Measurements from ENCODE around the gene GPR42. TPM values are rescaled to one million over a fixed set of nuclear protein-coding genes. Genes with fewer than 3 reads are reported as not detected.
"Not testable (repeated sequence)": the region's sequence is repeated elsewhere in the genome, so short reads cannot be mapped to it uniquely, and the experiment has no call there.

The GPR42 gene
- total RNA-seq, 1 experiment from 2014 or later, result not detected

DNA sequence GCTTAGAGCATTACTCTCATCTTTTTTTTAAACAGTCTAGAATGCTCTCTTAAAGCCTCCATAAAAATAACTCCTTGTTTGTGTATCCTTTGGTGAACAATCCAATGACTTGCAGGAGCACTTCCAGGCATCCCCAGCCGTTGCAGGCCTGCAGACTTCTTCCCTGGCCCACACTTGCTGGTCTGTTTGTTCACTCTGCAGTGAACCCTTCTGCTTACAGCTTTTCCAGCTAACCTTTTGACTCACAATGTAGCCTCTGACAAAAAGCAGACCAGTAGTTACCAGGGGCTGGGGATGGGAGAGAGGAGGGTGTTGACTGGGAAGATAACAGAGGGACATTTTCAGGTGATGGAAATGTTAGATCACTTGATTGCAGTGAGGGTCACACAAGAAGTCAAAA is 9.1 kb downstream of the GPR42 start:
- no peak for DNase-seq (ENCODE audit: low read depth)
- in situ Hi-C loops (cut with HindIII; ENCODE audit: low pct_unique_long_range_greater_than_20kb, low sequenced_read_pairs), result no loop called here

DNA sequence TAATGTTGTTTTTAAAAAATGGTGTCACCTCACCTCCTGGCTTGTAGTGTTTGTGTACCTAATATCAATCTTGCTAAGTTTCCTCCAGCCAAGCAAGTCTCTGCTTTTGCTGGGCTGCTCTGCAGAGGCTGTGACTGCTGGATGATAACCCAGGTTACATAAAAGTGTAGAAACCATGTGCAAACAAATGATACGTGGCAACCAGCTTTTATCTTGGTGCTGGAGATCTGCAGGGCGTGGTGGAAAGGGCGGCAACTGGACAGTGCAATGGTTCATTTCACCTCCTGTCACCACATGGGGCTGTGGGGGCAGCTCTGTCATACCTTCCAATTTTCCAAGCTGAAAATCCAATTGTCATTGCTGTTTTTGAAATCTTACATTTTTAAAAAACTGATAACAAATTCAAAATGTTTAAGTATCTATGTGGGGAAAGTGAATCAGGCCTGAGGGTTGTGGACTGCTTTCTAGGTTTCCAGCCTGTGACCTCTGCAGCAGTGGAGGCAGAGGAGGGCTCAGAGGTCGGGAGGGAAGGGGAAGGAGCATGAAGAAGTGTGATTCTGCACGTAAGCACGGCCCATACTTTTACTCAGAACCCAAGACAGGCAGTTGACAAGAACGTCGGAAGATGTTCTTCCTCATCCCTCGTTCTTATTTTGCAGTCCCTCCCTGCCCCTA is 9.7 kb downstream of the GPR42 start:
- in situ Hi-C loops (cut with HindIII; ENCODE audit: low pct_unique_long_range_greater_than_20kb, low sequenced_read_pairs), result no loop called here
- DNase-seq (ENCODE audit: low read depth), result no peak

DNA sequence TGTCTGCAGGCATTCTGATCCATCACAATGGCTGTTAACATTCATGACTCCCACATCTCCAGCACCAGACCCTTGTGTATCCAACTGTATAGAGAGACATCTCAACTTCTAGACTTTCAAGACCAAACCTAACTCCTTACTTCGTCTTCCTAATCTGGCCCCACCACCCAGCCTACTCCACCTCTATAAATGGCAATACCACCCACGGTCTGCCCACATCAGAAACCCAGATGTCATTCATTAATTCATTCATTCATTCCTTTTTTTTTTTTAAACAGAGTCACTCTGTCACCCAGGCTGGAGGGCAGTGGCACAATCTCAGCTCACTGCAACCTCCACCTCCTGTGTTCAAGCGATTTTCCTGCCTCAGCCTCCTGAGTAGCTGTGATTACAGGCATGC is 10.4 kb downstream of the GPR42 start:
- in situ Hi-C loops (cut with HindIII; ENCODE audit: low pct_unique_long_range_greater_than_20kb, low sequenced_read_pairs), result no loop called here

DNA sequence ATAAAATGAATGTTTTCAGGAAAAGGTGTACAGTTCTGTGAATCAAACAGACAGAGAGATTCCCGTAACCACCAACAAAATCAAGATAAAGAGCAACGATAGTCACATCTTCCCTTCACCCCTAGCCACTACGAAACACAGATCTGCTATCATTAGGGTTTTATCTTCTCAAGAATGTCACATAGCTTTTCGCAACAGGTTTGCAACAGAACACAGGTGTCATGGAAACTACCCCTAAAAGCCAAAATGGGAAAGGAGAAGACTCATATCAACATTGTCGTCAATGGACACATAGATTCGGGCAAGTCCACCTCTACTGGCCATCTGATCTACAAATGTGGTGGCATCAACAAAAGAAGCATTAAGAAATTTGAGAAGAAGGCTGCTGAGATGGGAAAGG is 11.1 kb downstream of the GPR42 start:
- in situ Hi-C loops (cut with HindIII; ENCODE audit: low pct_unique_long_range_greater_than_20kb, low sequenced_read_pairs), result no loop called here
- DNase-seq (ENCODE audit: low read depth), result no peak

More for the DNA sequence above, 10.4 kb downstream of the GPR42 start:
- no peak for DNase-seq (ENCODE audit: low read depth)

DNA sequence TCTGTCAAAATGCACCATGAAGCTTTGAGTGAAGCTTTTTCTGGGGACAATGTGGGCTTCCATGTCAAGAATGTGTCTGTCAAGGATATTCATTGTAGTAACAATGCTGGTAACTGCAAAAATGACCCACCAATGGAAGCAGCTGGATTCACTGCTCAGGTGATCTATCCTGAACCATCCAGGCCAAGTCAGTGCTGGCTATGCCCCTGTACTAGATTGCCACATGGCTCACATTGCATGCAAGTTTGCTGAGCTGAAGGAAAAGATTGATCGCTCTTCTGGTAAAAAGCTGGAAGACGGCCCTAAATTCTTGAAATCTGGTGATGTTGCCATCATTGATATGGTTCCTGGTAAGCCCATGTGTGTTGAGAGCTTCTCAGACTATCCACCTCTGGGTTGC is 12.7 kb downstream of the GPR42 start:
- in situ Hi-C loops (cut with HindIII; ENCODE audit: low pct_unique_long_range_greater_than_20kb, low sequenced_read_pairs), result no loop called here

DNA sequence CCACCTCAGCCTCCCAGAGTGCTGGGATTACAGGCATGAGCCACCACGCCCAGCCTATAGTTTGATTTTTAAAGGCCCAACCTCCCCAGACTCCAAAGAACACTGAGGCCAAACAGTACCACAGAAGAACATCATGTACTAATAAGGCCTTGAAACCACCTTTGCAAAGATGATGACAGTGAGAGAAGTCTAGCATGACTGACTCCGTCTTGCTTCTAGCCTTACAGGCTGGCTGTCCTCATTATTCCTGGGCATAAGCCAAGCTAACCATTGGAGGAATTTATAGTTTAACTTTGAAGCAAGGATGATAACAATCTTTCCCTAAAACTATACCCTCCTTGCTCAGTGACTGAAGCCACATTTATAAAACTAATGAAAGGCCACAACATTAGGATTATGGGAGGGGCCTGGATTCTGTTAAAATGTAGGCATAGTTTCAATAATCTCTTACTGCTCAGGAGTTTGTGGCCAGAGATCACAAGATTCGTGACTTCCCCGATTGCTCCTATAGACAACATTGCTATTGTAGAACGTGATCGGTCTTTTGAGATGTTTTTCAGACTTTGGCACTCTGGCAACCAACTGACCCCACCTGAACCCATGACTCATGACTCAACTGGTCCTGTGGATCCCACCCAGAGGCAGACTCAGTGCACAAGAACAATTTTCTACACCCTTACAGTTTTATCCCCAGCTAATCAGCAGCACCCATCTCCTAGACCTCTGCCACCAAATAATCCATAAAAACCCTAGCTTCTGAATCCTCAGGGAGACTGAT is 17.6 kb downstream of the GPR42 start:
- peak; percentile 78 for DNase-seq (ENCODE audit: low read depth)
- in situ Hi-C loops (cut with HindIII; ENCODE audit: low pct_unique_long_range_greater_than_20kb, low sequenced_read_pairs), result no loop called here

More for the DNA sequence above, 12.7 kb downstream of the GPR42 start:
- no peak for DNase-seq (ENCODE audit: low read depth)

DNA sequence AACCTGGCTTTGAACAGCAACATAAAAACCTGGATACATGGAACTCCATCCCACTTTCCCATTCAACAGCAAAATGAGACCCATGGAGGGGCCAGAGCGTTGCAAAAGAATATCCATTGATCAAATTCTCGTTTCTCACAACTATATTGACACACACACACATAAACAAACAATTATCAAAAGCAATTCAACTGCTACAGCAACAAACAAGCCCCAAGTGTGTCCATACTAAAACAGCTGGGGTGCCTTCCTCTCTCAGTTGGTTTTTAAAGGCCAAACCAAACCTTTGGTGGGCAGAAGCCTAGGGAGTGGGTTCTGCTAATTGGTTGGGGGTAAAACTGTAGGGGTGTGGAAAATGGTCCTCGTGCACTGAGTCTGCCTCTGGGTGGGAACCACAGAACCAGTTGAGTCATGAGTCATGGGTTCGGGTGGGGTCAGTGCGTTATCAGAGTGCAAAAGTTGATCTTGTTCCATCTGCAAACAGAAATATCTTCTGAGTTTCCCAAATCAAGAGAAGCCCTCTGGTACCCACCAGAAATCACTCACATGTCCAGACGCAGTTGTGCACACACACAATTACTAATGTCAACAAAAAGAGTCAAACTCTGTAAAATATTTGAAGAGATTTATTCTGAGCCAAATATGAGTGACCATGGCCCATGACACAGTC is 18.5 kb downstream of the GPR42 start:
- in situ Hi-C loops (cut with HindIII; ENCODE audit: low pct_unique_long_range_greater_than_20kb, low sequenced_read_pairs), result no loop called here
- DNase-seq (ENCODE audit: low read depth), result peak; percentile 19

DNA sequence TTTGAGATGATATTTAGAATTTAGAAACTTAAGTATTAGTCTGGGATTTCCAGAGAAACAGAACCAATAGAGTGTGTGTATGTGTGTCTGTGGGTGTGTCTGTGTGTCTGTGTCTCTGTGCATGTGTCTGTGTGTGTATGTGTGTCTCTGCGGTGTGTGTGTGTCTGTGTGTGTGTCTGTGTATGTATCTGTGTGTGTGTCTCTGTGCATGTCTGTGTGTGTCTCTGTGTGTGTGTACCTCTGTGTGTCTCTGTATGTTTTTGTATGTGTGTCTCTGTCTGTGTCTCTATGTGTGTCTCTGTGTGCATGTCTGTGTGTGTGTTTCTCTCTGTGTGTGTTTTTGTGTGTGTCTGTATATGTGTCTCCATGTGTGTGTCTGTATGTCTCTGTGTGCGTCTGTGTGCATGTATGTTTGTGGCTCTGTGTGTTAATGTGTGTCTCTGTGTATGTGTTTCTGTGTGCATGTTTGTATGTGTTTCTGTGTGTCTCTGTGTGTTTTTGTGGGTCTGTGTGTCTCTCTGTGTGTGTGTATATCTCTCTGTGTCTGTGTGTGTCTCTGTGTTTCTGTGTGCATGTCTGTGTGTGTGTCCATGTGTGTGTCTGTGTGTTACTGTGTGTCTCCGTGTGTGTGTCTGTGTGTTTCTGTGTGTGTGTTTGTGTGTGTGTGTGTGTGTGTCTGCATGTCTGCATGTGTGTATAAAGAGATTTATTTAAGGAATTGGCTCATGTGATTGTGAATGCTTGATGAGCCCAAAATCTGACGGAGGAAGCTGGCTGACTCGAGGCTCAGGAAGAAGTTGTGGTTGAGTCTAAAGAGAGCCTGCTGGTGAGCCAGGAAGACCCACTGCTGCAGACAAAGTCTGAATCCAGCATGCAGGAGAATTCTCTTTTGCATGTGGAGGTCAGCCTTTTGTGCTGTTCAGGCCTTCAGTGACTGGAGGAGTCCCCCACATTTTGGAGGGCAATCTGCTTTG is 22.2 kb downstream of the GPR42 start:
- in situ Hi-C loops (cut with HindIII; ENCODE audit: low pct_unique_long_range_greater_than_20kb, low sequenced_read_pairs), result no loop called here

DNA sequence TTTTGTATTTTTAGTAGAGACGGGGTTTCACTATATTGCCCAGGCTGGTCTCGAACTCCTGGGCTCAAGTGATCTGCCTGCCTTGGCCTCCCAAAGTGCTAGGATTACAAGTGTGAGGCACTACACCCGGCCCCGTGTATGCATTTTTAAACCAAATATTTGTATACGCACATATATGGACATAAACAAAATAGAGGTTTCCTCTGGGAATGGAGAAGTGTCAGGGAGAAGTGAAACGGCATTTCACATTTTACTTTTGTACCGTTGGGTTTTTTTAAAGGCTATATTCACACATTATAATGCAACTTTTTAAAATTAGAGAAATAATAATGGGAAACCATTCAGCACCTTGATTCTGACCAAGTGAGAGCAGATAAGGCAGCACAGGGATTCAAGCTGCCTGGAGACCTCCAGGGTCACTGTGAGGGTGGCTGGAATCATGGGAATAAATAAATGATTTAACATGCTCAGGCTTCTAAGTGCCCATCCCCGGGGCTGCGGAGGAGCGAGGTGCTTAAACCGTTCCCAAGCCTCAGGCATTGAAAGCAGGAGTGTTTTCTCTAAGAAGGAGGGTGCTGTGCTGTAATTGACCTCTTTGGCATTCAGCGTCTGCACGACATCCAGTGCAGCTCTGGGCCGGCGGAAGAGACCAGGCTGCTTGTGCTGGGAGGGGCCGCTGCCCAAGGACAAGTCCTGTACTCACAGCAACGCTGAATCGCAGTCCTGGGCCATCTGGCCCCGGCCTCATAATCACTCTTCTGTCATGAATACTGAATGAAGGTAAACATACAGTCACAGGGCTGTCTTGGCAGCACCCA is 24.7 kb downstream of the GPR42 start:
- peak; percentile 10 for DNase-seq (ENCODE audit: low read depth)
- in situ Hi-C loops (cut with HindIII; ENCODE audit: low pct_unique_long_range_greater_than_20kb, low sequenced_read_pairs), result no loop called here

More for the DNA sequence above, 22.2 kb downstream of the GPR42 start:
- DNase-seq (ENCODE audit: low read depth), result no peak

DNA sequence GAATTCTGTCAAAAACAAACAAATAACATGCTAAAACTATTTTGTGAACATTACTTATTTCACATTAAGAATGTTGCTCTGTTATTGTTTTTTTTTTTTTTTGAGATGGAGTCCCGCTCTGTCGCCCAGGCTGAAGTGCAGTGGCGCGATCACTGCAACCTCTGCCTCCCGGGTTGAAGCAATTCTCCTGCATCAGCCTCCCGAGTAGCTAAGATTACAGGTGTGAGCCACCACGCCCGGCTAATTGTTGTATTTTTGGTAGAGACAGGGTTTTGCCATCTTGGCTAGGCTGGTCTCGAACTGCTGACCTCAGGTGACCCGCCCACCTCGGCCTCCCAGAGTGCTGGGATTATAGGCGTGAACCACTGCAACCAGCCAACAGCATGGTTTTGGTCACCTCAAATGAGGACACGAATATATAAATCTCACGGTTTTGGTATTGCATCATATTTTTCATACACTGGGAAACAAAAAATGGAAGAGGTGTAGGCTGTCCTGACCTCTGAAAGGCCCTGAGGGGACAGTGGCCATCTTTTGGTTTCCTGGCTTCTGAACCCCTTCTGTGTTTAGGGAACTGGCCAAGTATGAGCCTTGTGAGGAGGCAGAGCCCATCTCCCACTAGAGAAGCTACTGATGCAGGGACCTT is 25.5 kb downstream of the GPR42 start:
- DNase-seq (ENCODE audit: low read depth), result no peak
- in situ Hi-C loops (cut with HindIII; ENCODE audit: low pct_unique_long_range_greater_than_20kb, low sequenced_read_pairs), result no loop called here

DNA sequence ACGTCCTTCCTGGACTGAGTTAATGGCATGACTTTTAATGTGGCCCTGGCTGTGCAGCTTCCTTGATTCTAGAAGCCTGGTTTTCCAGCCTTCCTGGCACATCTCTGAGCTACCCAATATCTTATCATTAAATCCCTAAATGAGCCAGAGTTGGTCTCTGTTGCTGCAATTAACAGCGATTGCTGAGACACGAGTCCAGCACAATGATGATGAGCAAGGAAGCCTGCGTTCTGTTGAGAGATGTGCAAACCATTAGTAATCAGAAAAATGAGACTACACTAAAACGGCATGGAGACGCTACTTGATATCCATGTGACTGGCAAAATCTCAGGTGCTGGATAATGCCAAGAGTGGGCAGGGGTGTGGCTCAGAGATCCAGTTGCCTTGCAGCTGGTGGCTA is 26.2 kb downstream of the GPR42 start:
- in situ Hi-C loops (cut with HindIII; ENCODE audit: low pct_unique_long_range_greater_than_20kb, low sequenced_read_pairs), result no loop called here

DNA sequence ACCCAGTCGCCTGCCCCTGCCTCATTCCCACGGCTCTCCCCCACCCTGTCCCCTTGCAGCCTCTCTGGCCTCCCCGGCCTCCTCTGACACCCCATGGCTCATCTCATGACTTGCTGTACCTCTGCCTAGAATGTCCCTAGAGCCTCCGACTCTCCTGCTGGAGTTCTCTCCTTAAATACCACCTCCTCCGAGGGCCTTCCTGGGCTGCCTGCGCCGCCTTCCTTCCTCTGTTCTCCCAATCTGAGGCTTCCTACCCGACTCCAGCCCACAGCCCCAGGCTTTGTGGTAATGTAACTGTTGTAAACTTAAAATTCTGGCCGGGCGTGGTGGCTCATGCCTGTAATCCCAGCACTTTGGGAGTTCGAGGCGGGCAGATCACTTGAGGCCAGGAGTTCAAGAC is 27.7 kb downstream of the GPR42 start:
- in situ Hi-C loops (cut with HindIII; ENCODE audit: low pct_unique_long_range_greater_than_20kb, low sequenced_read_pairs), result no loop called here
- DNase-seq (ENCODE audit: low read depth), result no peak

More for the DNA sequence above, 26.2 kb downstream of the GPR42 start:
- DNase-seq (ENCODE audit: low read depth), result no peak

DNA sequence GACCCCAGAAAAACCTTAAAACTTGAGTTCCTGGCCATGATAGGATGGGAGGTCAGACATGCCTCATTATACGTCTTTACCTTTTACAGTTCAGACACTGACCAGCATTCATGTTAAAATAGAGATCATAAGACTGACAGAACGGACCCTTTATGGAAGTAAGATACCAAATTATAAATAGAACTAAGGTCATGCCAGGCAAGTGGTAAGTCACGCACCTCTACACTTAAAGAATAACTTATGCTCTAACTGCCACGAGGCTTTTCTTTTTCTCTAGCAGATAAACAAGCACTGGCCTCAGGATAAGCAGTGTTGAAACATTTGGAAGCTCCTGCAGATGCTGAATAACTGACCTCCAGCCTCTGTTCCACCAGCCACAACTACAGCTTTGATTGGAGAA is 28.4 kb downstream of the GPR42 start:
- no peak for DNase-seq (ENCODE audit: low read depth)
- in situ Hi-C loops (cut with HindIII; ENCODE audit: low pct_unique_long_range_greater_than_20kb, low sequenced_read_pairs), result no loop called here

DNA sequence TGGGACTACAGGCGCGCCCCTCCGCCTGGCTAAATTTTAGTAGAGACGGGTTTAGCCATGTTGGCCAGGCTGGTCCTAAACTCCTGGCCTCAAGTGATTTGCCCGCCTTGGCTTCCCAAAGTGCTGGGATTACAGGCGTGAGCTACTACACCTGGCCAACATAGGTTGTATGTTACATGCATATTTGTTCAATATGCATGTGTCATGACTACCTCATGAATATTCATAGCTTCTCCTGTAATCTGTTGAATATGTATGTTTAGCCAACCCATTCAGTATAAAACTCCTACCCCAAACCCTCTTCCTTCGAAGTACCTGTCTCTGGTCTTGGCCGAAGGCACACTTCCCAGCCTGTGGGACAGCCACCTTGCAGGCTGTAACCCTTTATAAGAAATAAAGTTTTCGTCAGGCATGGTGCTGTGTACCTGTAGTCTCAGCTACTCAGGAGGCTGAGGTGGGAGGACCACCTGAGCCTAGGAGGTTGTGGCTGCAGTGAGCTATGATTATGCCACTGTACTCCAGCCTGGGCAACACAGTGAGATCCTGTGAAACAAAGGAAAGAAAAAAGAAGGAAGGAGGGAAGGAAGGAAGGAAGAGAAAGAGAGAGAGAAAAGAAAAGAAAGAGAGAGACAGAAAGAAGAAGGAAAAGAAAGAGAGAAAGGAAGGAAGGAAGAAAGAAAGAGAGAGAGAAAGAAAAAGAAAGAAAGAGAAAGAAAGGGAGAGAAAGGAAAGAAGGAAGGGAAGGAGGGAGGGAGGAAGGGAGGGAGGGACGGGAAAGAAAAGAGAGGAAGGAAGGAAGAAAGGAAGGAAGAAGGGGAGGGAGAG is 29.3 kb downstream of the GPR42 start:
- in situ Hi-C loops (cut with HindIII; ENCODE audit: low pct_unique_long_range_greater_than_20kb, low sequenced_read_pairs), result no loop called here

DNA sequence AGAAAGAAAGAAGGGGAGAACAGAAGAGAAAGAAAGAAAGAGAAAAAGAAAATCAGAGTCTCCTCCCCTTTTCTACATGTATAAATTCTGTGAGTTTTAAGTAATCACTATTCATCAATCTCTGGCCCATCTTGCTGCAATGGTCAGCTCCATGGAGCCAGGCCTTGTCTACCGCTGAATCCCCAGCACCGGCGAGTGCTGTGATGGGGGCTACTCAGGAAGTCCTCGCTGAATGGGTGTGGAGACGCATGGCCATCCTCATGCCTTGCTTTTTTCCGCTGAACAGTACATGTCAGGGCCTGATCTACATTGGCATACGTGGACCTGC is 29.9 kb downstream of the GPR42 start:
- DNase-seq (ENCODE audit: low read depth), result no peak
- in situ Hi-C loops (cut with HindIII; ENCODE audit: low pct_unique_long_range_greater_than_20kb, low sequenced_read_pairs), result no loop called here

More for the DNA sequence above, 29.3 kb downstream of the GPR42 start:
- DNase-seq (ENCODE audit: low read depth), result no peak

DNA sequence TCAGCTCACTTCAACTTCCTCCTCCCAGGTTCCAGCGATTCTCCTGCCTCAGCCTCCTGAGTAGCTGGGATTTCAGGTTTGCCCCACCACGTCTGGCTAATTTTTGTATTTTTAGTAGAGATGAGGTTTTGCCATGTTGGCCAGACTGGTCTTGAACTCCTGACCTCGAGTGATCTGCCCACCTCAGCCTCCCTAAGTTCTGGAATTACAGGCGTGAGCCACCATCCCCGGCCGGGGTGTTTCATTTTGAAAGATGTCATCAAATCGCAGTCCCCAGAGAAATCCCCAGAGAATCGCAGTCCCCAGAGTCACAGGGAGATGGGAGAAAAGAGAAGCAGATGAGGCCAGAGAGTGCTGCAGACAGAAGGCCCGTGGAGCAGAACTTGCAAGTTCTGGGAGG is 30.5 kb downstream of the GPR42 start:
- DNase-seq (ENCODE audit: low read depth); in situ Hi-C loops (cut with HindIII; ENCODE audit: low pct_unique_long_range_greater_than_20kb, low sequenced_read_pairs): not testable (repeated sequence)

All from Caki2 (cell line).